Fibroblast of upper back skin (primary cell): Measurements from ENCODE around the gene CA5A.

Source experiments
- DNase-seq: peaks from one replicate; pipeline ENCODE4 v3.0.0-alpha.2; 2013

The CA5A gene

GRCh38 chr16:87847467-87847784 lies 88.9 kb downstream of the CA5A start:
- DNase-seq, result no peak

GRCh38 chr16:87846705-87847466 lies 89.4 kb downstream of the CA5A start:
- DNase-seq, result no peak

- DNase-seq, result no peak
Measured at GRCh38 chr16:87845807-87846619, 90.3 kb downstream of the CA5A start.

GRCh38 chr16:87845213-87845612 lies 91.1 kb downstream of the CA5A start:
- DNase-seq, result no peak

- no peak for DNase-seq
Measured at GRCh38 chr16:87844809-87845208, 91.5 kb downstream of the CA5A start.

- no peak for DNase-seq
Measured at GRCh38 chr16:87844120-87844733, 92.1 kb downstream of the CA5A start.

- DNase-seq, result no peak
Measured at GRCh38 chr16:87843678-87844105, 92.6 kb downstream of the CA5A start.

GRCh38 chr16:87842209-87842869 lies 94.0 kb downstream of the CA5A start:
- no peak for DNase-seq

- no peak for DNase-seq
Measured at GRCh38 chr16:87841340-87842208, 94.8 kb downstream of the CA5A start.

GRCh38 chr16:87840271-87840978 lies 95.9 kb downstream of the CA5A start:
- DNase-seq, result no peak

- no peak for DNase-seq
Measured at GRCh38 chr16:87839542-87840270, 96.6 kb downstream of the CA5A start.

- no peak for DNase-seq
Measured at GRCh38 chr16:87838643-87839541, 97.4 kb downstream of the CA5A start.
